T follicular helper cell (primary cell): ENCODE results near the gene DNM3.

Experiments used
- DNase-seq: peaks from one replicate; pipeline ENCODE4 v3.0.0-alpha.2; 2020; ENCODE audit warnings: low read depth

Gene DNM3

GRCh38 chr1:171919891-171920887, 78.9 kb downstream of the DNM3 start:
- DNase-seq = no peak

GRCh38 chr1:171922999-171923398, 81.7 kb downstream of the DNM3 start:
- no peak for DNase-seq

- no peak for DNase-seq
Measured at GRCh38 chr1:171929121-171929520, 87.8 kb downstream of the DNM3 start.

- DNase-seq = no peak
Measured at GRCh38 chr1:171931752-171932151, 90.5 kb downstream of the DNM3 start.

GRCh38 chr1:171934664-171935063, 93.4 kb downstream of the DNM3 start:
- DNase-seq = no peak

- no peak for DNase-seq
Measured at GRCh38 chr1:171935086-171935485, 93.8 kb downstream of the DNM3 start.

DNA sequence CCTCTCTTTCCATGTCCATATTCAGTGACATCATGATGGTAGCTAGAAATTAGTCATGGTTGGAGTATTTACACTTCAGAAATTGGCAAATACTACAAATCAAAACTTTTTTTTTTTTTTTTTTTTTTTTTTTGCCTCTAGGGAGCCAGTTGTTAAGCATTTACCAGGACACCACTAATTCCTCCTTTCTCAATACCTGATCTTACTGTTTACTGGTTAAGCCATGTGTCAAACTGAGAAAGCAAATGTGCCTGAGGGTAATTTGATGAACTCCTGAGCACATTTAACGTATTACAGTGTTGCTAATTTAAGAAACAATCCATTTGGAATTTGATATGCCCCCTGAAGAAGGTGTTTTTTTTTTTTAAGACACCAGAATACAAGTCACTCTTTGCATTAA, 94.4 kb downstream of the DNM3 start:
- no peak for DNase-seq

DNA sequence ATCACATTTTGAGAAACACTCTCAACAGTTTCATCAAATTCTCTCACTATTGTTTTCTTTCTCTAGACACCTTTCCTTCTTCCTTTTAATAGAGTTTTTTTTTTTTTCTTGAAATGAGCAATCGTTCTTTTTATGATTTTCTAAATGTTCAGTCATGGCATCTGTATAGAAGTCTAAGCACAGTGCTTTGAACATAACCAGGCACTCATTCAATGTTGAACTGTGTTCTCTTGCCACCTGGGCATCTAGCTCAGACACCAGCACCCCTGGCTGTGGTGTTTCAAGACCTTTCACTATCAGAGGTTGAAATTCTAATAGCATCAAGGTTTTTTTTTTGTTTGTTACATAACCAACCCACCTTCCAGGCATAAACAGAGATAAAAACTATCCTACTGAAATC, 96.6 kb downstream of the DNM3 start:
- no peak for DNase-seq

DNA sequence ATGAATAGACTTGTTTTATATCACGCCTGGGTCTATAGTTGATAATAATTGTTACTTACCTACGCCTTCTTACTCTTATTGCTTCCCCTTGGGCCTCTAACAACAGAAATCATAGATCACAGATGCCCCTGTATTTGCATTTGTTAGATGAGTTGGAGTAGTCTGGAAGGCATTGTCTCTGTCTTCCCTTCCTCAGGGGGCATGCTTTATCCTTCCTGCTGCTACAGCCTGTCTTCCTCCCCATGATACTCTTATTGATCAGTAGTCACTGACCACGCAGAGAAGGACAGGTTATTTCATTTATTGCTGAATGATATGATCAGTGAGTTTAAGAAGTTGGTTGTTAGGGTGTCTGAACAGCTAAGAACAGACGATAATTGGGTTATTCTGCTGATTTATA, 98.4 kb downstream of the DNM3 start:
- no peak for DNase-seq

DNA sequence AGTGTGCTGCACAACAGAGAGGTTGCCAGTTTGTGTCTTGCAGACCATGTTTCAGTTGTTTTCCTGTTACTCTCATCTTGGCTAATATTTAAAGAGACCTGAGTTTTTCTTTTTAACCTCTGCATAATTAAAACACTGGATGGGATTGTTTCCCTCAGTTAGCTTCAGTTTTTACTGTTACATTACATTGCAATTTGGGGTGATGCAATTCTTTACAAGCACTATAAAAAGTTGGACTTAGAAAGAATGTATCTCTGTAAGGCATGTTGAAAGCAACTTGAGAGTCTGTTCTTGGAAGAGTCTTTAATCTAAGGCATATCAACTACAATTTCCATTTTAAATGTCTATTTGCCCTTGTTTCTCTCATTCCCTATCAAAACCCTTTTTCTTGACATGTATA, 99.1 kb downstream of the DNM3 start:
- DNase-seq = no peak

DNA sequence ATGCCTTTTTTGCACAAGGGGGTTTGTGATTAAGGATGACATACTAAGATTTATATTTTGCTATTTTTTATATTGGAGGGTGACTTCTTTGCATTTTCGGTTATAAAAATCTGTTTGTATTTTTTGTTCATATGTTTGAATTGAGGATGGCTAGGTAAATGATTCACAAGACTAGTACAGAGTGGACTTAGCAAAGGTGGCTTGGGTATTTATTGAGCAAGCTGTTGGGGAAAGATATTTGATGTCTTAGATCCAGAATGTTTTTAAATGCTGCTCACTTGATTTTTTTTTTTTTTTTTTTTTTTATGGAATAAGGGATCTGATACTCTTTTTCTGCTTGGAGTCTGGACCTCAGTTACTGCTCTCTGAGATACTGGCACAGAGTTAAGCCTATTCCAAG, 100.6 kb downstream of the DNM3 start:
- DNase-seq = no peak

- no peak for DNase-seq
Measured at GRCh38 chr1:171943973-171944561, 102.8 kb downstream of the DNM3 start.

- no peak for DNase-seq
Measured at GRCh38 chr1:171948511-171948910, 107.2 kb downstream of the DNM3 start.

GRCh38 chr1:171949316-171949715, 108.0 kb downstream of the DNM3 start:
- DNase-seq = no peak

DNA sequence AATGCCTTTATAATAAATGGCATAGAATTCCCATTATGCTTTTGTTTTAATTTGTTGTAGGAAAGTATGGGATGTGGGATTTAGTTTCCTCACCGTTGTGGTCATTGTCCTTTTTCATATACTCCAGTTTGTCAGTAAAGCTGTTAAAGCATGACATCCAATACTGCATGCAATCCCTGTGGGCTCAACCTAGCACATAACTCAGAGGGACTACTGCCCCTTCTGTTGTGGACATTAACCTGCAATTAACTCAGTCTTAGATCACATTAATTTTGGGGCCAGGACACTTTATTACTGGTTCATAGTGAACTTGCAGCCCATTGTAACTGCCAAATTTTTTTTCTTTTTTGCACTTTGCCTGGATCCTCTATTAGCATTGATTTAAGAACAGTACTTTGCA, 112.5 kb downstream of the DNM3 start:
- DNase-seq = no peak

GRCh38 chr1:171954361-171954760, 113.1 kb downstream of the DNM3 start:
- no peak for DNase-seq

GRCh38 chr1:171961861-171962260, 120.6 kb downstream of the DNM3 start:
- DNase-seq = no peak

DNA sequence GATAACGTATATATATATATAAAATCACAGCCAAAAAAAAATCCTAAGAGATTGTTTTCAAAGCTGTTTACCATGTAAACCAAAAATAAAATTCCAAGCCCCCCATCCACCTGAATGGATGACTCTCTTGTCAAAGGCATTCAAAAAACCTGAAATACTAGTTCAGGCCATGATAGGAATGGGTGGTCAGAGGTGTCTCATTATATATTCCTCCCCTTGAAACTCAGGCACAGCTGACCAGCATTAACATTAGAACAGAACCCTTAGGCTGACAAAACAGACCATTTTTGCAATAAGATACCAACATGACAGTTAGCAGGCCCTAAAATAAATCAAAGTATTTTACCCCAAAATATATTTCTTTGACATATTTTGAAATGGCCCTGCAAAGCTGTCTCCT, 122.5 kb downstream of the DNM3 start:
- no peak for DNase-seq

DNA sequence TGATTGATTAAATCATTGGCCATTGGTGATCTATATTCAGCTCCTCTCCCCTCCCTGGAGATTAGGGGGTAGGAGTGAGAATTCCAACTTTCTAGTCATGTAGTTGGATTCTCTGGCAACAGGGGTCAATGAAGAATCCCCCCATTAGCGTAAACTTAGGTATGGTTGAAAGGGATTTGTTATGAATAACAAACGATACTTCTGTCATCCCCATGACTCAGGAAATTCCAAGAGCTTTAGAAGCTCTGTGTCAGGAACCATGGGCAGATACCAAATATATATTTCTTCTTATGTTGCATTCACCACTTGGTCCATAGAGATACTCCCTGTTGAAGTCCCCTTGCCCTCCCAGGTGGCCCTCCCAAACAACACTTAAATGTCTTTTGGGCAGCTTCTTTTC, 124.5 kb downstream of the DNM3 start:
- no peak for DNase-seq

GRCh38 chr1:171966426-171967220, 125.3 kb downstream of the DNM3 start:
- no peak for DNase-seq

- DNase-seq = no peak
Measured at GRCh38 chr1:171969226-171969625, 127.9 kb downstream of the DNM3 start.

GRCh38 chr1:171969813-171970212, 128.5 kb downstream of the DNM3 start:
- DNase-seq = no peak

DNA sequence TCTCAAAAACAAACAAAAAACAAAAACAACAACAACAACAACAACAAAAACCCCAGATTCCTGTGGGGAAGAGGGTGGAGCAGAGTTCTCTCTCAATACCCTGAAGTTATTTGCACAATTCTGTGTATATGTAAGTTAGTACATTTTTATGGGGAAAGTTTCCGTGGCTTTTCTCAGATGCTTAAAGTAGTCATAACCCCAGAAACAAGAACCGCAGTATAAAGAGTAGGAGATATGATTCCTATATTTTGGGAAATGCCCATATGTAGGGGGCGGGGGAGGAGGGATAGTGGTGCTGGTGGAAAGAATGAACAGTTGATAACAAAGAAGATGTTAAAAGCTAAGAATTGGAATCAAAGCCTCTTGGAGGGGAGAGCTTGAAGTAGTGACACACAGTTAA, 131.5 kb downstream of the DNM3 start:
- DNase-seq = no peak
